ENCODE data around the gene GNG7.

GRCh38 chr19:2475018-2475701 lies 227.3 kb downstream of the GNG7 start:
- no peak for TF ChIP-seq CTCF (IDR thresholded peaks at IDR 0.05)
- no peak for TF ChIP-seq POLR2A (IDR thresholded peaks at IDR 0.05)
